HG02885 (cell line): ENCODE measurements around the gene DNAJB6.

Experiments used
- ATAC-seq: cut with Tn5 transposase; IDR thresholded peaks from one replicate; pipeline ENCODE4 v1.9.1; 2021; ENCODE audit warnings: mild to moderate bottlenecking; ENCODE audit not compliant: unreplicated experiment, poor library complexity

DNAJB6 gene

GRCh38 chr7:157461573-157462418, 125.0 kb downstream of the DNAJB6 start:
- ATAC-seq = no peak

GRCh38 chr7:157462419-157462771, 125.6 kb downstream of the DNAJB6 start:
- no peak for ATAC-seq

- no peak for ATAC-seq
Measured at GRCh38 chr7:157462840-157463239, 126.0 kb downstream of the DNAJB6 start.

- ATAC-seq = no peak
Measured at GRCh38 chr7:157463245-157463644, 126.4 kb downstream of the DNAJB6 start.

- ATAC-seq = no peak
Measured at GRCh38 chr7:157464111-157464970, 127.5 kb downstream of the DNAJB6 start.

GRCh38 chr7:157464971-157465886, 128.4 kb downstream of the DNAJB6 start:
- ATAC-seq = no peak

GRCh38 chr7:157465891-157466866, 129.4 kb downstream of the DNAJB6 start:
- no peak for ATAC-seq

GRCh38 chr7:157466867-157467261, 130.1 kb downstream of the DNAJB6 start:
- ATAC-seq = no peak
